AML-193 (cell line): ENCODE data around the gene TIMP3.
"Not testable (repeated sequence)": the region's sequence is repeated elsewhere in the genome, so short reads cannot be mapped to it uniquely, and the experiment has no call there.

Experiments
- DNase-seq, 2 experiments: peaks; one replicate each; lab custom pipeline; 2025; lab: John Stamatoyannopoulos, UW

The TIMP3 gene

DNA sequence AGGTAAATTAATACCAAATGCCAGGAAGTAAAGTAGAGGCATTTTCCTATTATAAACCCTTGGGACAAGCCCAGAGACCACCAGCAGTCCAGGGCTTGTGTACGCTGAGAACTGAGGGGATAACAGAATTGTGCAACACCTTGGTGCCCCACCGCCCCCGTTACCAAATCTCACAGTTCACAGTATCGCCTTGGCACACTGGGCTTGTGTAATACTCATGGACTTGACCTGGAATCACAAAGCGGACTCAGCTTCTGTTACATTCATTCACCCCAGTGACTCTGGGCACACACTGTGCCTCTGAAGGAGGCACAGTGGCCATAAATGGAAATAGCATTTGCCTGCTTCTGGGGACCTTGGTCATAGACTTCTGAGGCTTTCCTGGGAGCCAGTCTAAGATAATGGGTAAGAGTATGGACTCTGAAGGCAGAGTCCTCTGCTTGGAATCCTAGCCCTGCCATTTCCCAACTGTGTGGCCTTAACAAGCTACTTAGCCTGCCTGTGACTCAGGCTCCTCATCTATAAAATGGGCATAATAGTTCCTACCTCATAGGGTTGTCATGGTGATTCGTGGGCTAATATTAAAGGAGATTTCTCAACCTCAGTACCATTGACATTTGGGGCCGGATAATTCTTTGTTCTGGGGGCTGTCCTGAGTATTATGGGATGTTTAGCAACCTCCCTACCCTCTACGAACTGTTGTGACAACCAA lies 53.7 kb downstream of the TIMP3 start:
- no peak for DNase-seq

DNA sequence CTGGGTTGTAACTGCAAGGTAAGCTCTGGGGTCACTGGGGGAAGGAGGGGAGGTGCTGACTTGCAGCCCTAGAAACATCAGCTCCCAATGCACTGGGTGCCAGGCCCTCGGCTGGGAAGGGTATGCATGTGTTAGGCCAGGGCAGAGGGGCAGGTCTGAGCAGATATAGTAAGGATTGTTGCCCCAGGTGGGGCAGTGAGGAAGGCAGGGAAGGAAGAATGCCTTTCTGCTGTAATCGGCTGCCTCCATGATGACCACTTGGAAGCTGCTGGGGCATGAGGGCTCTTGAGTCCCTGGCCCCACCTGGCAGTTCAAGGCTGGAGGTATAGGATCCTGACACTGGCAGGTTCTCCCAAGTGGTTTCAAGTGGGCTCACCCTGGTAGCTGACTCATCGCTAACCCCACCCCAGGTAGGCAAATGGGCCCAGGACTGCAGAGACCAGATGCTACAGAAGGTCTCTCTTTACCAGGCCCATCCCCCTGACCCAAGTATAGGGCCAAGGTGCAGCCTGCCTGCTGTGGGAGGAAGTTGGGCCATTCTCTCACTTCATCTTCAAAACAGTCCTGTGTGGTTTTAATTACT lies 56.7 kb downstream of the TIMP3 start:
- DNase-seq: no peak

DNA sequence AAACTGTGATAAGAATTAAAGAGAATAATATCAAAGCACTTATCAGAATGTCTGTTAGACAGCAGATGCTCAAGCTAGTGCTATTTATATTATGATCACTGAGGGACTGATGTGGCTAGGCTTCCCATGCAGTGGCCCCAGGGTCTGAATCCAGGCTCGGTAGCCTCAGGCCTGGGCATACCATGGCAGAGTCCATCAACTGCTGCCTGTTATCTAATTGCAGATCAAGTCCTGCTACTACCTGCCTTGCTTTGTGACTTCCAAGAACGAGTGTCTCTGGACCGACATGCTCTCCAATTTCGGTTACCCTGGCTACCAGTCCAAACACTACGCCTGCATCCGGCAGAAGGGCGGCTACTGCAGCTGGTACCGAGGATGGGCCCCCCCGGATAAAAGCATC lies 57.5 kb downstream of the TIMP3 start:
- DNase-seq: no peak

DNA sequence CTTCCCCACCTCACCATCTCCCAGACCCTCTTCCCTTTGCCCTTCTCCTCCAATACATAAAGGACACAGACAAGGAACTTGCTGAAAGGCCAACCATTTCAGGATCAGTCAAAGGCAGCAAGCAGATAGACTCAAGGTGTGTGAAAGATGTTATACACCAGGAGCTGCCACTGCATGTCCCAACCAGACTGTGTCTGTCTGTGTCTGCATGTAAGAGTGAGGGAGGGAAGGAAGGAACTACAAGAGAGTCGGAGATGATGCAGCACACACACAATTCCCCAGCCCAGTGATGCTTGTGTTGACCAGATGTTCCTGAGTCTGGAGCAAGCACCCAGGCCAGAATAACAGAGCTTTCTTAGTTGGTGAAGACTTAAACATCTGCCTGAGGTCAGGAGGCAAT lies 58.2 kb downstream of the TIMP3 start:
- no peak for DNase-seq

DNA sequence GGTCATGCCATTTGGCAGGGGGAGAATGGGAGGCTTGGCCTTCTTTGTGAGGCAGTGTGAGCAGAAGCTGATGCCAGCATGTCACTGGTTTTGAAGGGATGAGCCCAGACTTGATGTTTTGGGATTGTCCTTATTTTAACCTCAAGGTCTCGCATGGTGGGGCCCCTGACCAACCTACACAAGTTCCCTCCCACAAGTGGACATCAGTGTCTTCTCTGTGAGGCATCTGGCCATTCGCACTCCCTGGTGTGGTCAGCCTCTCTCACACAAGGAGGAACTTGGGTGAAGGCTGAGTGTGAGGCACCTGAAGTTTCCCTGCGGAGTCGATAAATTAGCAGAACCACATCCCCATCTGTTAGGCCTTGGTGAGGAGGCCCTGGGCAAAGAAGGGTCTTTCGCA lies 59.8 kb downstream of the TIMP3 start:
- DNase-seq: no peak

DNA sequence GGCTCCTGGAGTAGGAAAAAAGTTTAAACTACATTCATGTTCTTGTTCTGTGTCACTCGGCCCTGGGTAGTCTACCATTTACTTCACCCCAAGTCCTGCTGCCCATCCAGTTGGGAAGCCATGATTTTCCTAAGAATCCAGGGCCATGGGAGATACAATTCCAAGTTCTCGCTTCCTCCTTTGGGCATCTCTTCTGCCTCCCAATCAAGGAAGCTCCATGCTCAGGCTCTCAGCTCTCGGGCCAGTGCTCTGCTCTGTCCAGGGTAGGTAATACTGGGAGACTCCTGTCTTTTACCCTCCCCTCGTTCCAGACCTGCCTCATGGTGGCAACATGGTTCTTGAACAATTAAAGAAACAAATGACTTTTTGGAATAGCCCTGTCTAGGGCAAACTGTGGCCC lies 60.6 kb downstream of the TIMP3 start:
- DNase-seq: no peak

DNA sequence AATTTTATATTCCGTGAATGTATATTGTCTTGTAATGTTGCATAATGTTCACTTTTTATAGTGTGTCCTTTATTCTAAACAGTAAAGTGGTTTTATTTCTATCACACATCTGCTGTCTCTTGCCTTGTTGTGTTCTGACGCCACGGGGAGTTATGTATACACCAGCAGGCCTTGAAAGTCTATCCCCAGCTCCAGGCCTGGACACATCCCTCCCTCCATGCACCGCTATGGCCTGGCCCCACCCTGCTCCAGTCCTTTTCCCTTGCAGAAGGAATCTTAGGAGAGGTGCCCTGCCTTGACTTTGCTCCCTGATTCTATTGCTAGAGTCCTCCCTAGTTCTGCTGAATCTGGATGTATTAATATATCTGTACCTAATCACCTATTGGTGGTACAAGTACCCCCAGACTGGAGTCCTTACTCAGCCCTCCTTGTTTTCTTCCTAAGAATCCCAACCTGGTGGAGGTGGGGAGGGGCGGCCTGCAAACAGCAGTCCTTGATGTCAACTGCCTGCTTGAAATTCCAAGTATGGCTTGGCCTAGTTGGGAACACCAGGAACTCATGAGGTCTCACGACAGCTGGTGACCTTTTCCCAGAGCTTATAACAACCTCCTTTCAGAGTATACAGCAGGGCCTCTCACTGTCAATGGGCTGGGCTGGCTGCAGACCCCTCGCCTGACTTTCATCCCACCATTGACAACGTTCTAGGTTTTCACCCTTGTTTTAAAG lies 61.6 kb downstream of the TIMP3 start:
- no peak for DNase-seq

GRCh38 chr22:32864041-32864440 lies 62.5 kb downstream of the TIMP3 start:
- DNase-seq: no peak

DNA sequence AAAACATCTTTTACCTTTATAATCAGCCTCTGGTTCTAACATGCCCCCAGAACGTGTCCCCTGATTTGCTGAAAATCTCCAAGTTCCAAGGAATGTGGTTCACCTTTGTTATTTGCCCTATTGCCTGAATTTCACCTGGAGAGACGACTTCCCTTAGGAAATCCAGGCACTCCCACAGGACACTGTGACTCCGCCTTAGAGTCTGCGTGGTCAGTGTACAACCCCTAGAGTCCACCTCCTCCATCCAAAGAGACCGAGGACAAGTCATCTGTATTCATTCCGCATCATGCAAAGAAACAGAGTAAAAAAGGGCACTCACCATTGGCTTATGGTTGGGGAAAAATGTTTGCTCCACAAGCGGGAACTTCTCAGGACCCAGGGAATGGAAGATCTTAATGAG lies 63.1 kb downstream of the TIMP3 start:
- no peak for DNase-seq

GRCh38 chr22:32866953-32867352 lies 65.4 kb downstream of the TIMP3 start:
- DNase-seq: no peak

DNA sequence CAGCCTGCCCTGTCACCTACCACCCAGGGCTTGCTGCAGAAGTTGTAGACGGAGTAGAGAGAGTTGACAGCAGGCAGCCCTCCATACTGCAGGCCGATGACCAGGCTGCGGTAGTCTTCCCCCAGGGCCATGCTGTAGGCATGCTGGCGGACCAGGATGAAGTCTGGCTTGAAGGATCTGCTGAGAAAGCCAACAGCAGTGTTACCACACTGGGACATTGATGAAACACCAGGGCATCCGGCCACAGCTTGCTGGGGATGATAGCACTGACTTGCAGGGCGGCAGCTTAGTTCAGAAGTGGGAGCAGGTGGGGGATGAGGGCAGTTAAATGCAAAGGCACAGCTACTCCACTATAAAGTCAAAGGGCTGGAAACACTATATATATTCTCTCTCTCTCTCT lies 67.4 kb downstream of the TIMP3 start:
- DNase-seq: no peak

DNA sequence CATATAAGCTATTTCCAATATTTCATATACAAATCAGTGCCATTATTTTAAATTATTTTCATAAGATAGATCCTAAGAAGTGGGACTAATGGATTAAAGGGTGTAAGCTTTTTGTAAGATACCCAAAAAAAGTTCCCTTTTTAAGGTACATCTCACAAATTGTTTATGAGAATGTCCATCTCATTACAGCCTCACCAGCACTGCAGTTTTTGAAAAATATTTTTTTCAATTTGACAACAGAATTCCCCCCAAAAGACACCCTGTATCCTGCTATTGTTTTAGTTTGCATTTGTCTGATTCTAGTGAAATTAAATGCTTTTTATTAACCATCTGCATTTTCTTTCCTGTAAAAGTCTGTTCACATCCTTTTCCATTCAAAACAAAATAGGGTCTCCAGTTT lies 69.0 kb downstream of the TIMP3 start:
- no peak for DNase-seq

- DNase-seq: not testable (repeated sequence)
Measured at GRCh38 chr22:32873604-32874003, 72.1 kb downstream of the TIMP3 start.

- no peak for DNase-seq
Measured at GRCh38 chr22:32874385-32874784, 72.9 kb downstream of the TIMP3 start.

DNA sequence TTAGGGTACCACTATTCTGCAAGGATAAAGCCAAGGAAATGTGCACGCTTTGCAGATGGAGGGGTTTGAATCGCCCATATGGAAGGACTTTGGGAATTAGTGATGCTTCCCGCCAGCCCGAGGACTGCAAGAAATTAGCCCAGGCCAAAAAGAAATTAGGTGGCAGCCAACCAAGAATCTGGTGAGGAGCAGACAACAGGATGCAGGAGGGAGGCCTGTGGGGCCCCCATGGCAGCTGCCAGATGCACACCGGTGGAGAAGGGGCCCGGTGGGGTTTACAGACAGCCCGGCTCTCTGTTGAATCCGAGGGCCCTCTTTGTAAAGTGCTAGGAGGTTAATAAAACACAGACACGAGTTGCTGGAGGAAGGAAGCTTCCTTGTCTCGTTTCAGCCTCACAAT lies 73.5 kb downstream of the TIMP3 start:
- DNase-seq: no peak

GRCh38 chr22:32876516-32876915 lies 75.0 kb downstream of the TIMP3 start:
- no peak for DNase-seq

DNA sequence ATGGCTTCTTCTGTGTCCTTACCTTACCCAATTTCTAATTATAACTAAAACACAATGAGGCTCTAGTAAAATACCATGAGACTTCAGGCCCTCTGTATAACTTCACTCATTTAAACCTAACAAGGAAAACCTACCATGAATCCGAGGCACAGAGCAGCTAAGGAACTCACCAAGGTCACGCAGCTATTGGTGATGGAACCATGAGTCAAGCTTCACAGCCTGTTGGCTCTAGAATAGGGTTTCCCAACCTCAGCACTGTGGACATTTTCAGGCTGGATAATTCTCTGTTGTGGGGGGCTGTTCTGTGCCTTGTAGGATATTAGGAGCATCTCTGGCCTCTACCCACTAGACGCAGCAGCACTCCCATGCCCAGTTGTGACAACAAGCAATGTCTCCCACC lies 75.7 kb downstream of the TIMP3 start:
- no peak for DNase-seq

DNA sequence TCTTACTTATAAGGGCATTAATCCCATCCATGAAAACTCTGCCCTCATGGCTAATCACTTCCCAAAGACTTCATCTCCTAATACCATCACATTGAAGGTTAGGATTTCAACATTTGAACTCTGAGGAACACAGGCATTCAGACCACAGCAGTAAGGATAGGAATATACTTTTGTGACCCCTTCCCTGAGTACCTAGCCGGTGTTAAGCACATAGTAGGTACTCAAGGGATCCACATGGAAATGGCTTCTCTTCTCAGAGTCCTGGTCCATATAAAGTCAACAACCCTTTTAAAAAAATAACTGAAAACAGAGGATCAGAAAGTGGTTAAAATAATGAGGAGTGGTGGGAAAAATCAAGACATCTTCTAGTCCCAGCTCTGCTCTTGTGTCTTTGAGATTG lies 78.0 kb downstream of the TIMP3 start:
- no peak for DNase-seq

DNA sequence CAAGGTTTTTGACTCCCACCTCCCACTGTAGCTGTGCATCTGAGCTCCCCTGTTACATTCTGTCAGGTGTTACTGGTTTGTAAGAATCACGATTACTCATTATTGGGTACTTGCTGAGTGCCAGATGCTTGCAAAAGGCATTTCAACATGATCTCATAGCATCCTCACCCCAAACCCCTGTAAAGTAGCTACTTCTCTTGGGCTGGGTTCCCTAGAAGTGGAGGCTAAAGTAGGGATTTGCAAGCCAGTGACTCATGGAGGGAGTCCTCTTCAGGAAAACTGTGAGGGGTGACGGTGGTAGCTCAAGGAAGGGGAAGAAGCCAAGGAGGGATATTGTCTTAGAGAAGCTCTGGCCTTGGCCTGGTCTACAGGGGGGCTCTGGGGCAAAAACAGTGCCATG lies 78.6 kb downstream of the TIMP3 start:
- DNase-seq: no peak

DNA sequence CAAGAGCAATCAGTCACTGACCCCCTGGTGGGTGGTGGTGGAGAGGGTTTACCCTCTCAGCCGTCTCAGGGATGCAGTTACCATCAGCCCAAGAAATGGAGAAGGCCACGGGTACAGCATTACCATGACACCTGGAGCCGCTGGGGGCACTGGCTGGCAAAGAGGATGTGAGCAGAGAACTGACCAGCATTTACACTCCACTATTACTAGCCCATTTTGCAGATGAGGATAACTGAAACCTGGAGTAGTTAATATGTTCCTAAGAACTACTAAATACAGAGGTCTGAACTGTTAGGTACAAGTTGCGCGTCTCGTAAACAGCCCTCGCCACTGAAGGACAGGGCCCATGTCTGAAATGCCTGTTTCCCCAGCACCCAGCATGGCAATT lies 79.0 kb downstream of the TIMP3 start:
- DNase-seq: no peak

DNA sequence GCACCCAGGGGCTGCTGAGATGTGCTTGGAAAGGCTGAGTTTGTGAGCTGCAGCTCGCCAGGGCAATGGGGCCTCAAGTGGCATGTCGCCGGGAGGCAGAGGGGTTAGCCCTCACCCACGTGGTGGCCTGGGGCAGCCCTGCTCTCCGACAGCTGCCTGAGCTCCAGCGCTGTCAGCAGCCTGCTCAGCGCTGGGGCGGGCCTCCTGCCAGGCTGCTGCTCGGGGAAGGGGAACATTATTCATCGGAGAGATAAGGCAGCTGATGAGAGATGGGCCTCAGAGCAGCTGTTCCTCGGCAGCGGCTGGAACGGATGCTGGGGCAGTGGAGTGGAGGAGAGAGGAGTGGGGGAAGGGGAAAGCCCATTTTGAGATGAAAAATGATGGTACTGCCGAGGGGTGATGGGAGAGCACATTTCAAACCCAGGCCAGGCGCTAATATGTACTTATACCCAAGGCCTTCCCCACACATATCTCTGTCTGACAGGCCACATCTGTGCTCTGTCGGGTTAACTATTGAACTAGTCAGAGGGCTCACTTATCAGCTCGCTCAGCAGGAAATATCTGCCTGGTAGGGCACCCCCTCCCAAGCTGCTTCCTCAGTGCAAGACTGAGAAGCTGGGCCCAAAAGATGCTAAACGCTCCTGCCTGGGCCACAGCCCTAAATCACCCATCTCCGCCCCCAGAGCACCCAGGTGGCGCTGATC lies 79.5 kb downstream of the TIMP3 start:
- no peak for DNase-seq

GRCh38 chr22:32882360-32882755 lies 80.9 kb downstream of the TIMP3 start:
- no peak for DNase-seq
